ENCODE results near the gene TPCN2. TPM values are rescaled to one million over a fixed set of nuclear protein-coding genes. Genes with fewer than 3 reads are reported as not detected.
A peak's percentile ranks its signal among the peaks of the same experiment; 100 is the strongest.

Gene TPCN2
- total RNA-seq, 1 experiment from 2014 or later, result 15.2 TPM

GRCh38 chr11:69085490-69086095 lies 36.9 kb downstream of the TPCN2 start:
- DNase-seq (ENCODE audit: low read depth, low spot score), result no peak
- Histone ChIP-seq H3K27ac (ENCODE audit: low read depth, low read length) (no peak overlapping the region), H3K27me3 (ENCODE audit: insufficient read depth, low read length) (no peaks in the 10 kb centered on the region), H3K4me3 (replicated peaks in 1 of 2; ENCODE audit: low read depth in 1 of 2, low read length in 2 of 2) (no peak overlapping the region), H4K20me1 (ENCODE audit: insufficient read depth) (no peaks in the 10 kb centered on the region), H3K4me1 (ENCODE audit: control insufficient read depth in 1 of 2, insufficient read depth in 2 of 2, low read length in 2 of 2) (peaks cover 12 to 23% of the 10 kb centered on the region in 2 experiments), H3K79me2 (ENCODE audit: insufficient read depth, low read length) (no peaks in the 10 kb centered on the region), H3K9me3 (ENCODE audit: control insufficient read depth in 1 of 2, insufficient read depth in 1 of 2, low read depth in 1 of 2, low read length in 2 of 2) (no peaks in the 10 kb centered on the region), H3K9ac (ENCODE audit: low read length) (no peak overlapping the region), H2AFZ (ENCODE audit: low read depth, low read length, poor library complexity, severe bottlenecking) (no peak overlapping the region), H3K36me3 (ENCODE audit: control insufficient read depth in 1 of 2, insufficient read depth in 2 of 2, low read length in 2 of 2) (peaks cover 7 to 10% of the 10 kb centered on the region in 2 experiments; a peak in 3 of 4 replicates), H3K9me2 (ENCODE audit: insufficient read depth) (no peaks in the 10 kb centered on the region), H3K4me2 (ENCODE audit: low read length) (no peak overlapping the region)
- BruUV-seq (replicated peaks), result no TSS peak
- ATAC-seq, result no peak
- ChIA-PET POLR2A (no interaction called here), CTCF (interaction anchor here (1.0 kb wide), 1 partner anchor 41 kb away, joined by 3 read pairs; no protein-coding TSS in a partner anchor), RAD21 (ENCODE audit: low non-redundant PET in 1 of 2, low total read pairs in 2 of 2, uncharacterized antibody in 2 of 2, unreplicated experiment in 2 of 2) (no interaction called here)
- intact Hi-C loops (cut with micrococcal nuclease), result loop anchor here (5.0 kb wide), 2 partner anchors 183 to 258 kb away; partner anchors contain the start of genes IGHMBP2 and MRPL21
- TF ChIP-seq YY1 (IDR thresholded peaks at IDR 0.05; ENCODE audit: extremely low read depth, insufficient replicate concordance, low read depth, low read length), result no peak
- no peak for TF ChIP-seq SRF (IDR thresholded peaks at IDR 0.05; ENCODE audit: low read depth)
- no peak for TF ChIP-seq POLR2A (IDR thresholded peaks at IDR 0.05; ENCODE audit: borderline replicate concordance, extremely low read depth, insufficient read depth, insufficient read length)

- ChIA-PET RAD21 (ENCODE audit: low non-redundant PET in 1 of 2, low total read pairs in 2 of 2, uncharacterized antibody in 2 of 2, unreplicated experiment in 2 of 2) (no interaction called here), POLR2A (no interaction called here), CTCF (interaction anchor here (1.0 kb wide), 1 partner anchor 42 kb away, joined by 3 read pairs; no protein-coding TSS in a partner anchor)
- H3K79me2 ChIP-seq (ENCODE audit: insufficient read depth, low read length), result no peaks in the 10 kb centered on the region
- H3K4me3 ChIP-seq (replicated peaks in 1 of 2; ENCODE audit: low read depth in 1 of 2, low read length in 2 of 2), result no peak overlapping the region
- no peaks in the 10 kb centered on the region for H3K9me2 ChIP-seq (ENCODE audit: insufficient read depth)
- intact Hi-C loops (cut with micrococcal nuclease), result loop anchor here (5.0 kb wide), 2 partner anchors 184 to 259 kb away; partner anchors contain the start of genes IGHMBP2 and MRPL21
- peaks cover 9 to 15% of the 10 kb centered on the region in 2 experiments for H3K4me1 ChIP-seq (ENCODE audit: control insufficient read depth in 1 of 2, insufficient read depth in 2 of 2, low read length in 2 of 2)
- no TSS peak for BruUV-seq (replicated peaks)
- no peaks in the 10 kb centered on the region for H4K20me1 ChIP-seq (ENCODE audit: insufficient read depth)
- H3K27ac ChIP-seq (ENCODE audit: low read depth, low read length), result no peak overlapping the region
- DNase-seq (ENCODE audit: low read depth, low spot score) (no peak), ATAC-seq (no peak)
- H3K4me2 ChIP-seq (ENCODE audit: low read length), result no peak overlapping the region
- H3K9ac ChIP-seq (ENCODE audit: low read length), result no peak overlapping the region
- no peaks in the 10 kb centered on the region for H3K9me3 ChIP-seq (ENCODE audit: control insufficient read depth in 1 of 2, insufficient read depth in 1 of 2, low read depth in 1 of 2, low read length in 2 of 2)
- H3K36me3 ChIP-seq (ENCODE audit: control insufficient read depth in 1 of 2, insufficient read depth in 2 of 2, low read length in 2 of 2), result peaks cover 7 to 10% of the 10 kb centered on the region in 2 experiments; a peak in 3 of 4 replicates
- TF ChIP-seq SRF (IDR thresholded peaks at IDR 0.05; ENCODE audit: low read depth), result no peak
- TF ChIP-seq ZBTB33 (IDR thresholded peaks at IDR 0.05; ENCODE audit: extremely low read depth, insufficient replicate concordance, low read length), result no peak
- no peak for TF ChIP-seq ZNF274 (IDR thresholded peaks at IDR 0.05; ENCODE audit: low read depth, low read length)
- TF ChIP-seq ZFX (IDR thresholded peaks at IDR 0.05), result no peak
- TF ChIP-seq CEBPB (IDR thresholded peaks at IDR 0.05; ENCODE audit: low read depth), result no peak
- peak in 2 of 3 experiments; percentile 20 to 35; a peak in 3 of 6 replicates for TF ChIP-seq CTCF (IDR thresholded peaks at IDR 0.05 in 2 of 3, conservative IDR thresholded peaks at IDR 0.05 in 1 of 3; ENCODE audit: borderline replicate concordance in 1 of 3, insufficient read depth in 1 of 3, low read depth in 2 of 3, low read length in 2 of 3)
- no peaks in the 10 kb centered on the region for H3K27me3 ChIP-seq (ENCODE audit: insufficient read depth, low read length)
- H2AFZ ChIP-seq (ENCODE audit: low read depth, low read length, poor library complexity, severe bottlenecking), result no peak overlapping the region
These were observed 37.7 kb downstream of the TPCN2 start for GRCh38 chr11:69086152-69087132.
